Stimulated activated CD4-positive, alpha-beta T cell treated with anti-CD3 and anti-CD28 coated beads, Interleukin-15, amount 100 ng/mL, for 48 hours (primary cell): ENCODE results near the gene P3H4.
"Not testable (repeated sequence)": the region's sequence is repeated elsewhere in the genome, so short reads cannot be mapped to it uniquely, and the experiment has no call there.

Source experiments
- DNase-seq, 2 donors: peaks; one replicate each; pipeline ENCODE4 v3.0.0-alpha.2; 2020; ENCODE audit warnings: low read depth in 2 of 2

P3H4 gene

GRCh38 chr17:41792845-41793783 is 18.6 kb downstream of the P3H4 start:
- no peak for DNase-seq

- no peak for DNase-seq
Measured at GRCh38 chr17:41787021-41787418, 24.7 kb downstream of the P3H4 start.

GRCh38 chr17:41786227-41787020 is 25.3 kb downstream of the P3H4 start, which contains the start of gene JUP:
Gene JUP (minus strand): TSS chr17:41786711. CDS start chr17:41771854, 14,857 bp downstream.
- peak; percentile 89 to 94 for DNase-seq

- no peak for DNase-seq
Measured at GRCh38 chr17:41785859-41786226, 25.9 kb downstream of the P3H4 start.

- no peak for DNase-seq
Measured at GRCh38 chr17:41785091-41785858, 26.5 kb downstream of the P3H4 start.

GRCh38 chr17:41784207-41784744 is 27.5 kb downstream of the P3H4 start:
- no peak for DNase-seq

- DNase-seq, result no peak
Measured at GRCh38 chr17:41782142-41782541, 29.6 kb downstream of the P3H4 start.

- DNase-seq, result no peak
Measured at GRCh38 chr17:41781404-41782110, 30.2 kb downstream of the P3H4 start.

- no peak for DNase-seq
Measured at GRCh38 chr17:41779954-41780353, 31.8 kb downstream of the P3H4 start.

GRCh38 chr17:41777574-41778188 is 34.1 kb downstream of the P3H4 start:
- DNase-seq, result no peak

- no peak for DNase-seq
Measured at GRCh38 chr17:41777157-41777573, 34.6 kb downstream of the P3H4 start.

GRCh38 chr17:41776262-41776900 is 35.4 kb downstream of the P3H4 start:
- not testable (repeated sequence) for DNase-seq

- no peak for DNase-seq
Measured at GRCh38 chr17:41775394-41776226, 36.1 kb downstream of the P3H4 start.

- no peak for DNase-seq
Measured at GRCh38 chr17:41773731-41774193, 38.0 kb downstream of the P3H4 start.

- no peak for DNase-seq
Measured at GRCh38 chr17:41773190-41773588, 38.6 kb downstream of the P3H4 start.

GRCh38 chr17:41772586-41773189 is 39.1 kb downstream of the P3H4 start:
- no peak for DNase-seq

- no peak for DNase-seq
Measured at GRCh38 chr17:41772218-41772585, 39.5 kb downstream of the P3H4 start.

- no peak for DNase-seq
Measured at GRCh38 chr17:41771389-41772206, 40.2 kb downstream of the P3H4 start.
